Measurements from ENCODE around the gene DSTYK. TPM values are rescaled to one million over a fixed set of nuclear protein-coding genes. Genes with fewer than 3 reads are reported as not detected.

Gene DSTYK
- total RNA-seq, 2 donors from 2014 or later, result 6.5 to 8.6 TPM

DNA sequence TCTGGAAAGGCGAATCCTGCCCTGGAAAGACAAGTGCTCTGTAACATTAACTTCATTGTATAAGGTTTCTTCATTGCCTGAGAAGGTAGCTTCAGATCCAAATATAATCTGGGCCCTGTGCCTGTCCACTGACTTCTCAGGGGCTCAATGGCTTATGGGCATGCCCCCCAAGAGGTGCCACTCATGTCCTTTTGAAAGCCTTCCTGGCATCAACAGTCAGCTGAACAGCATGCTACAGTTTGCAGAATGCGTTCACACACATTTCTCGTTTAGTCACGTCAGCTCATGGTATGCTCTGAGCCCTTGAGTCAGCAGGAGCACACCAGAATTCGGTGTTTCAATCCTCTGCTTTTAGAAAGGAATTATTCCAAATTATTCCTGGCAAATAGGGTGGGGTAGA, 40.1 kb upstream of the DSTYK start:
- Histone ChIP-seq H3K27me3 (no peaks in the 10 kb centered on the region), H3K36me3 (replicated peaks in 1 of 2; ENCODE audit: insufficient read depth in 1 of 2, low read depth in 2 of 2) (no peaks in the 10 kb centered on the region), H3K9me3 (no peaks in the 10 kb centered on the region), H3K27ac (no peak overlapping the region), H3K4me1 (peaks cover 14% of the 10 kb centered on the region), H3K4me3 (no peak overlapping the region)
- intact Hi-C loops (cut with DNase I), result no loop called here
- ATAC-seq, result no peak
- TF ChIP-seq POLR2A (IDR thresholded peaks at IDR 0.05) (no peak), CTCF (IDR thresholded peaks at IDR 0.05) (no peak)
- DNase-seq, result no peak
- 85 to 92% methylated on average over 5 of the region's 5 CpGs for WGBS, 2 donors

GRCh38 chr1:205250699-205251098, 39.2 kb upstream of the DSTYK start:
- H3K4me1 ChIP-seq, result peaks cover 14% of the 10 kb centered on the region

GRCh38 chr1:205249651-205250050, 38.1 kb upstream of the DSTYK start:
- intact Hi-C loops (cut with DNase I), result no loop called here
- peaks cover 14% of the 10 kb centered on the region for H3K4me1 ChIP-seq
- no peaks in the 10 kb centered on the region for H3K36me3 ChIP-seq (replicated peaks in 1 of 2; ENCODE audit: insufficient read depth in 1 of 2, low read depth in 2 of 2)
- H3K9me3 ChIP-seq, result no peaks in the 10 kb centered on the region
- DNase-seq (peak in 2 of 4 donors; percentile 37 to 47), ATAC-seq (peak; percentile 45)
- WGBS, 2 donors, result 31 to 42% methylated on average over 4 of the region's 4 CpGs
- H3K27ac ChIP-seq, result peak overlapping the region in 1 of 4 donors; percentile 37
- no peaks in the 10 kb centered on the region for H3K27me3 ChIP-seq
- no peak for TF ChIP-seq POLR2A (IDR thresholded peaks at IDR 0.05)
- no peak for TF ChIP-seq CTCF (IDR thresholded peaks at IDR 0.05)
- H3K4me3 ChIP-seq, result no peak overlapping the region

More at GRCh38 chr1:205250699-205251098, 39.2 kb upstream of the DSTYK start:
- Histone ChIP-seq H3K27me3 (no peaks in the 10 kb centered on the region), H3K27ac (no peak overlapping the region), H3K36me3 (replicated peaks in 1 of 2; ENCODE audit: insufficient read depth in 1 of 2, low read depth in 2 of 2) (no peaks in the 10 kb centered on the region), H3K4me3 (no peak overlapping the region), H3K9me3 (no peaks in the 10 kb centered on the region)
- WGBS, 2 donors, result 57 to 73% methylated on average over 1 to 6 of the region's 6 CpGs
- ATAC-seq (no peak), DNase-seq (no peak)
- intact Hi-C loops (cut with DNase I), result no loop called here
- TF ChIP-seq CTCF (IDR thresholded peaks at IDR 0.05) (no peak), POLR2A (IDR thresholded peaks at IDR 0.05) (no peak)

- Histone ChIP-seq H3K4me3 (no peak overlapping the region), H3K9me3 (no peaks in the 10 kb centered on the region), H3K36me3 (replicated peaks in 1 of 2; ENCODE audit: insufficient read depth in 1 of 2, low read depth in 2 of 2) (no peaks in the 10 kb centered on the region), H3K4me1 (peaks cover 14% of the 10 kb centered on the region), H3K27ac (peak overlapping the region in 1 of 4 donors; percentile 37), H3K27me3 (no peaks in the 10 kb centered on the region)
- DNase-seq, result peak; percentile 58 to 83 (median 70)
- WGBS, 2 donors, result 27 to 48% methylated on average over 5 to 11 of the region's 11 CpGs
- no peak for TF ChIP-seq POLR2A (IDR thresholded peaks at IDR 0.05)
- TF ChIP-seq CTCF (IDR thresholded peaks at IDR 0.05), result no peak
- peak; percentile 64 for ATAC-seq
- intact Hi-C loops (cut with DNase I), result no loop called here
Measured at GRCh38 chr1:205248793-205249601, 37.5 kb upstream of the DSTYK start.

All from body of pancreas (tissue), 4 donors.